HepG2 (cell line): Measurements from ENCODE around the gene CELF4. TPM values are rescaled to one million over a fixed set of nuclear protein-coding genes. Genes with fewer than 3 reads are reported as not detected.

Source experiments
- ATAC-seq: fragments of 200-7000 bp; cut with Tn5 transposase; 3 replicates; pipeline ENCODE4 v1.9.1; 2020; ENCODE audit warnings: mild to moderate bottlenecking, moderate library complexity
- BruUV-seq: library from RNA; stranded (reverse); fragments of 400-500 nt; replicated peaks from 2 replicates; lab custom pipeline; 2021; lab: Mats Ljungman, UMichigan
- CTCF ChIA-PET: fragments of 300-600 bp; formaldehyde crosslinking; extraction: SDS; loops from one replicate; lab custom pipeline; 2021; ENCODE audit warnings: low total read pairs, inconsistent platforms, low intra/inter-chr PET ratio; lab: Yijun Ruan, JAX
- POLR2A ChIA-PET: fragments of 350-600 bp; sonication (Branson Sonifier 250); formaldehyde crosslinking; loops from one replicate; lab custom pipeline; 2020; ENCODE audit warnings: antibody characterized with exemption, inconsistent platforms; lab: Yijun Ruan, JAX
- DNase-seq: peaks from one replicate; pipeline ENCODE4 v3.0.0-alpha.2; 2015; ENCODE audit warnings: low spot score
- FAIRE-seq: peaks from 3 replicates; lab custom pipeline; 2011; peaks lifted over from hg19 to GRCh38; lab: Jason Lieb, UNC
- H2AFZ ChIP-seq: one replicate; pipeline ENCODE4 v1.6.1; 2011; ENCODE audit warnings: low read length, inconsistent platforms
- H3K27ac ChIP-seq: fragments of 300-600 bp; 3 replicates; pipeline ENCODE4 v1.8.0; 2011; ENCODE audit warnings: mixed run types, mild to moderate bottlenecking, mixed read lengths, low read length, inconsistent platforms; ENCODE audit not compliant: insufficient read depth; ENCODE audit errors: extremely low read length
- H3K27me3 ChIP-seq, 2 experiments: fragments of 200-600 bp in 1 of 2; 2 replicates in 1 of 2; 3 replicates in 1 of 2; pipeline versions ENCODE4 v1.6.0 to v1.8.0; 2011; ENCODE audit warnings: low read length in 2 of 2, mild to moderate bottlenecking in 2 of 2, moderate library complexity in 2 of 2, inconsistent platforms in 1 of 2; ENCODE audit not compliant: insufficient read depth in 2 of 2, control insufficient read depth in 1 of 2
- H3K36me3 ChIP-seq, 2 experiments: fragments of 200-600 bp in 1 of 2; replicated peaks in 1 of 2; 2 replicates in 1 of 2; 3 replicates in 1 of 2; pipeline versions ENCODE4 v1.5.1 to v1.8.0; 2011; ENCODE audit warnings: low read length in 2 of 2, inconsistent platforms in 1 of 2; ENCODE audit not compliant: insufficient read depth in 2 of 2, control insufficient read depth in 1 of 2
- H3K4me1 ChIP-seq: 2 replicates; pipeline ENCODE4 v1.5.1; 2012; ENCODE audit warnings: low read length, inconsistent platforms; ENCODE audit not compliant: insufficient read depth
- H3K4me2 ChIP-seq: 2 replicates; pipeline ENCODE4 v1.6.0; 2011; ENCODE audit warnings: low read depth, low read length, inconsistent platforms
- H3K4me3 ChIP-seq, 3 experiments: fragments of 200-600 bp in 1 of 3; sonication (generic), shearing (Covaris generic) in 1 of 3; replicated peaks in 1 of 3; 2 replicates each; pipeline ENCODE4 v1.5.1; 2011 to 2016; ENCODE audit warnings: low read length in 3 of 3, inconsistent platforms in 2 of 3, low read depth in 2 of 3, mild to moderate bottlenecking in 2 of 3, control low read depth in 1 of 3, mixed read lengths in 1 of 3; ENCODE audit not compliant: insufficient read depth in 1 of 3
- H3K79me2 ChIP-seq: one replicate; pipeline ENCODE4 v1.6.1; 2011; ENCODE audit warnings: low read length, inconsistent platforms; ENCODE audit not compliant: insufficient read depth
- H3K9ac ChIP-seq: 2 replicates; pipeline ENCODE4 v1.6.0; 2011; ENCODE audit warnings: mild to moderate bottlenecking, low read depth, low read length, inconsistent platforms; ENCODE audit not compliant: insufficient read depth
- H3K9me3 ChIP-seq: 2 replicates; pipeline ENCODE4 v1.5.1; 2012; ENCODE audit warnings: mild to moderate bottlenecking, low read length
- H4K20me1 ChIP-seq: 2 replicates; pipeline ENCODE4 v1.6.0; 2011; ENCODE audit warnings: inconsistent platforms, mild to moderate bottlenecking, low read length, moderate library complexity; ENCODE audit not compliant: insufficient read depth
- ATF3 ChIP-seq: sonication (generic); formaldehyde crosslinking; IDR thresholded peaks from 2 replicates; pipeline ENCODE4 v1.4.0; 2020; ENCODE audit warnings: missing genetic modification reagents
- KLF15 ChIP-seq: sonication (generic); formaldehyde crosslinking; IDR thresholded peaks from 2 replicates; pipeline ENCODE4 v1.8.1; 2023; ENCODE audit warnings: borderline replicate concordance, mild to moderate bottlenecking, inconsistent platforms, missing genetic modification reagents, mixed read lengths
- MIER2 ChIP-seq: IDR thresholded peaks from 2 replicates; pipeline ENCODE4 v1.6.1; 2016; ENCODE audit warnings: missing biosample characterization, missing genetic modification reagents
- REL ChIP-seq: sonication (generic); formaldehyde crosslinking; conservative IDR thresholded peaks from 2 replicates; pipeline ENCODE4 v1.8.0; 2022; ENCODE audit warnings: mild to moderate bottlenecking, missing genetic modification reagents, moderate library complexity
- SRSF4 ChIP-seq: fragments of 200-400 bp; formaldehyde crosslinking; IDR thresholded peaks from one replicate; pipeline ENCODE4 v1.6.1; 2018; ENCODE audit warnings: mild to moderate bottlenecking, low read depth, low read length, moderate library complexity; ENCODE audit not compliant: poor library complexity, severe bottlenecking
- ZFP36L2 ChIP-seq: sonication (generic); formaldehyde crosslinking; IDR thresholded peaks from 2 replicates; pipeline ENCODE4 v1.4.0; 2020; ENCODE audit warnings: missing genetic modification reagents
- ZMAT5 ChIP-seq: sonication (generic); formaldehyde crosslinking; IDR thresholded peaks from 2 replicates; pipeline ENCODE4 v1.5.0; 2020; ENCODE audit warnings: mild to moderate bottlenecking, low read depth, missing genetic modification reagents, borderline replicate concordance
- ZNF781 ChIP-seq: sonication (generic); formaldehyde crosslinking; IDR thresholded peaks from 2 replicates; pipeline ENCODE4 v1.5.1; 2020; ENCODE audit warnings: borderline replicate concordance, mild to moderate bottlenecking, missing genetic modification reagents; ENCODE audit errors: not compliant biosample characterization
- WGBS: methylation state at CpG from one replicate; pipeline ENCODE4 v1.1.6; 2017; ENCODE audit warnings: low lambda C conversion rate; 5-methylcytosine and 5-hydroxymethylcytosine counted together
- in situ Hi-C: cut with HindIII; loops from 2 replicates; pipeline ENCODE4 v1.10.0; 2017; ENCODE audit warnings: low pct_unique_long_range_greater_than_20kb; ENCODE audit not compliant: extremely low pct_ligation_motif_present
- intact Hi-C: fragments of 100-400 bp; cut with micrococcal nuclease; formaldehyde crosslinking; loops from one replicate; pipeline ENCODE4 v1.10.0; 2022; ENCODE audit not compliant: unreplicated experiment
- polyA plus RNA-seq, 8 experiments: library from polyadenylated mRNA; depleted of rRNA in 3 of 8; stranded (reverse) in 7 of 8; unstranded in 1 of 8; fragments of >200 nt; fragmentation: Illumina TruSeq in 4 of 8; extraction: Trizol in 4 of 8; gene quantifications; 2 replicates each; pipeline versions ENCODE4 v1.2.1 to v1.2.3, GENCODE V29; 2011 to 2016; ENCODE audit warnings: low read depth in 4 of 8, missing spikeins in 1 of 8, mixed read lengths in 1 of 8; ENCODE audit not compliant: insufficient read depth in 1 of 8
- total RNA-seq, 5 experiments: library from RNA; depleted of rRNA; stranded (reverse); fragments of >200 nt; fragmentation: Illumina TruSeq; extraction: Trizol; gene quantifications; 2 replicates each; pipeline ENCODE4 v1.2.3, GENCODE V29; 2016; ENCODE audit warnings: low read depth in 1 of 5
- TF ChIP-seq, protein P1 (sequence below): sonication (generic); formaldehyde crosslinking; IDR thresholded peaks from 2 replicates; pipeline ENCODE4 v1.4.0; 2020; ENCODE audit warnings: mild to moderate bottlenecking, missing genetic modification reagents
- TF ChIP-seq, protein P2 (sequence below): sonication (generic); formaldehyde crosslinking; IDR thresholded peaks from 2 replicates; pipeline ENCODE4 v1.4.0; 2020; ENCODE audit warnings: low read depth, missing genetic modification reagents
- TF ChIP-seq, protein P3 (sequence below): sonication (generic); formaldehyde crosslinking; IDR thresholded peaks from 2 replicates; pipeline ENCODE4 v1.4.0; 2020; ENCODE audit warnings: missing genetic modification reagents, mild to moderate bottlenecking, borderline replicate concordance

Gene CELF4
- total and polyA plus RNA-seq, 2 of the 13 experiments (the other 11 are each of a cell fraction or from before 2014, with no cell fraction given): not detected

DNA sequence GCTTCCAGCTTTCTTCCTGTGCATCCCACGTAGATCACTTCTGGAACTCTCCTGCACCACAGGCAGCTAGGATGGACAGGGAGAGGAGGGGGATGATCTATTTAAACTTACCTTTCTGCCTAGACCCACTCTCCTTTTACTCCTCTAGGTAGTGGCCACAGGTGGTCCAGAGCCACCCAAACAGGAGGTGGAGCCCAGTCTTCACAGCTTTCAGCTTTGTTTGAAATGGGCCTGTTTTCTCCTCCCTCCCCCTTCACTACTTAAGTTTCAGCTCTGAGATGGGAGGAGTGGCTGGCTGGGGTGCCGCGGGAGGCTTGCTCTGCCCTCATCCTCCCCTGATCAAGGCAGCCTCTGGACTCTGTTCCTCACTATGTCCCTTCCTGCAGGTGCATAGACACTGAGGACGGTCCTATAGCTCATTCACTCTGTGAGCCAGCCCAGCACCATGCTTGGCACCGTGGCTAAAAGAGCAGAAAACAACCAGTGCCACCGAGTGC, 12.6 kb upstream of the CELF4 start (continued):
- TF ChIP-seq ZMAT5 (CRISPR knock-in tag) (no peak), KLF15 (CRISPR knock-in tag) (no peak), ATF3 (CRISPR knock-in tag) (no peak)
- TF ChIP-seq, protein P1, sequence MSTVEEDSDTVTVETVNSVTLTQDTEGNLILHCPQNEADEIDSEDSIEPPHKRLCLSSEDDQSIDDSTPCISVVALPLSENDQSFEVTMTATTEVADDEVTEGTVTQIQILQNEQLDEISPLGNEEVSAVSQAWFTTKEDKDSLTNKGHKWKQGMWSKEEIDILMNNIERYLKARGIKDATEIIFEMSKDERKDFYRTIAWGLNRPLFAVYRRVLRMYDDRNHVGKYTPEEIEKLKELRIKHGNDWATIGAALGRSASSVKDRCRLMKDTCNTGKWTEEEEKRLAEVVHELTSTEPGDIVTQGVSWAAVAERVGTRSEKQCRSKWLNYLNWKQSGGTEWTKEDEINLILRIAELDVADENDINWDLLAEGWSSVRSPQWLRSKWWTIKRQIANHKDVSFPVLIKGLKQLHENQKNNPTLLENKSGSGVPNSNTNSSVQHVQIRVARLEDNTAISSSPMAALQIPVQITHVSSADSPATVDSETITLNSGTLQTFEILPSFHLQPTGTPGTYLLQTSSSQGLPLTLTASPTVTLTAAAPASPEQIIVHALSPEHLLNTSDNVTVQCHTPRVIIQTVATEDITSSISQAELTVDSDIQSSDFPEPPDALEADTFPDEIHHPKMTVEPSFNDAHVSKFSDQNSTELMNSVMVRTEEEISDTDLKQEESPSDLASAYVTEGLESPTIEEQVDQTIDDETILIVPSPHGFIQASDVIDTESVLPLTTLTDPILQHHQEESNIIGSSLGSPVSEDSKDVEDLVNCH (CRISPR knock-in tag): no peak

DNA sequence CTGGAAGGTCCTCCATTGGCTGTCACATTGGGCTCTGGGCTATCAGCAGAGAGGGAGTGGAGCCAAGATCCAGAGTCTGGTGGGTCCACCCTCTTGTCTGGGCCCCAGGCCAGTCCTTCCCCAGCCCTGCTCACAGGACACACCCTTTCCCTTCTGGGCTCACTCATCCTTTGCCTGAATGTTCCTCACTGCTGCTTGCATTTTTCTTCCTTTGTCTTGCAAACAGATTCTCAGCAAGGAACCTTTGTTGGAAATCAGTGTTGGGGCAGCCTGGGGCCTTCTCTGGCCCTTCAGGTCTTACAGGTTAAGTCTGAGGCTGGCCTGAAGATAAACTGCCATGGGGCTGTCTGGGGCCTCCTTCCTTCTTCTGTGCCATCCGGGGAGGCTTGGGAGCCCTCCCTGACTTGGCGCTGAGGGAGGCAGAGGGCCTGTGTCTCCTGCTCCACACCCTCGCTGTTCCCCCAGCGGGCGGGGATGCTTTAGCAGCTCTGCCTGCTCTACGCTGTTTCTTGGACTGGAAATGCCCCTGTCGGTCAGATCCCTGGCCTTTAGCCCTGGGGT, 11.5 kb upstream of the CELF4 start:
- in situ Hi-C loops (no loop called here), intact Hi-C loops (no loop called here)
- Histone ChIP-seq H3K9me3 (no peaks in the 10 kb centered on the region), H4K20me1 (no peaks in the 10 kb centered on the region), H2AFZ (no peak overlapping the region), H3K4me3 (no peak overlapping the region), H3K79me2 (no peaks in the 10 kb centered on the region), H3K4me2 (no peak overlapping the region), H3K27me3 (peaks cover 0 to 8% of the 10 kb centered on the region in 2 experiments; a peak in 3 of 5 replicates), H3K27ac (no peak overlapping the region), H3K9ac (no peak overlapping the region), H3K4me1 (no peaks in the 10 kb centered on the region), H3K36me3 (no peaks in the 10 kb centered on the region)
- ATAC-seq (no peak; the same call in 2 of the 3 replicates), DNase-seq (no peak), FAIRE-seq (no peak)
- ChIA-PET CTCF (no interaction called here), POLR2A (no interaction called here)
- 0% methylated on average over 1 of the region's 7 CpGs for WGBS
- no TSS peak for BruUV-seq
- TF ChIP-seq, protein P2, sequence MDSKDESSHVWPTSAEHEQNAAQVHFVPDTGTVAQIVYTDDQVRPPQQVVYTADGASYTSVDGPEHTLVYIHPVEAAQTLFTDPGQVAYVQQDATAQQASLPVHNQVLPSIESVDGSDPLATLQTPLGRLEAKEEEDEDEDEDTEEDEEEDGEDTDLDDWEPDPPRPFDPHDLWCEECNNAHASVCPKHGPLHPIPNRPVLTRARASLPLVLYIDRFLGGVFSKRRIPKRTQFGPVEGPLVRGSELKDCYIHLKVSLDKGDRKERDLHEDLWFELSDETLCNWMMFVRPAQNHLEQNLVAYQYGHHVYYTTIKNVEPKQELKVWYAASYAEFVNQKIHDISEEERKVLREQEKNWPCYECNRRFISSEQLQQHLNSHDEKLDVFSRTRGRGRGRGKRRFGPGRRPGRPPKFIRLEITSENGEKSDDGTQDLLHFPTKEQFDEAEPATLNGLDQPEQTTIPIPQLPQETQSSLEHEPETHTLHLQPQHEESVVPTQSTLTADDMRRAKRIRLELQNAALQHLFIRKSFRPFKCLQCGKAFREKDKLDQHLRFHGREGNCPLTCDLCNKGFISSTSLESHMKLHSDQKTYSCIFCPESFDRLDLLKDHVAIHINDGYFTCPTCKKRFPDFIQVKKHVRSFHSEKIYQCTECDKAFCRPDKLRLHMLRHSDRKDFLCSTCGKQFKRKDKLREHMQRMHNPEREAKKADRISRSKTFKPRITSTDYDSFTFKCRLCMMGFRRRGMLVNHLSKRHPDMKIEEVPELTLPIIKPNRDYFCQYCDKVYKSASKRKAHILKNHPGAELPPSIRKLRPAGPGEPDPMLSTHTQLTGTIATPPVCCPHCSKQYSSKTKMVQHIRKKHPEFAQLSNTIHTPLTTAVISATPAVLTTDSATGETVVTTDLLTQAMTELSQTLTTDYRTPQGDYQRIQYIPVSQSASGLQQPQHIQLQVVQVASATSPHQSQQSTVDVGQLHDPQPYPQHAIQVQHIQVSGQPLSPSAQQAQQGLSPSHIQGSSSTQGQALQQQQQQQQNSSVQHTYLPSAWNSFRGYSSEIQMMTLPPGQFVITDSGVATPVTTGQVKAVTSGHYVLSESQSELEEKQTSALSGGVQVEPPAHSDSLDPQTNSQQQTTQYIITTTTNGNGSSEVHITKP (CRISPR knock-in tag): no peak
- TF ChIP-seq SRSF4 (no peak), ZNF781 (CRISPR knock-in tag) (no peak), REL (no peak), ZFP36L2 (no peak), ZMAT5 (CRISPR knock-in tag) (no peak), MIER2 (CRISPR knock-in tag) (no peak)
- TF ChIP-seq, protein P3, sequence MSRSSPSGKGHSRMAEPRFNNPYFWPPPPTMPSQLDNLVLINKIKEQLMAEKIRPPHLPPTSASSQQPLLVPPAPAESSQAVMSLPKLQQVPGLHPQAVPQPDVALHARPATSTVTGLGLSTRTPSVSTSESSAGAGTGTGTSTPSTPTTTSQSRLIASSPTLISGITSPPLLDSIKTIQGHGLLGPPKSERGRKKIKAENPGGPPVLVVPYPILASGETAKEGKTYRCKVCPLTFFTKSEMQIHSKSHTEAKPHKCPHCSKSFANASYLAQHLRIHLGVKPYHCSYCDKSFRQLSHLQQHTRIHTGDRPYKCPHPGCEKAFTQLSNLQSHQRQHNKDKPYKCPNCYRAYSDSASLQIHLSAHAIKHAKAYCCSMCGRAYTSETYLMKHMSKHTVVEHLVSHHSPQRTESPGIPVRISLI (CRISPR knock-in tag): no peak
